ENCODE measurements around the gene SERPINF2. TPM values are rescaled to one million over a fixed set of nuclear protein-coding genes. Genes with fewer than 3 reads are reported as not detected.

Gene SERPINF2
- total and polyA plus RNA-seq, 2 experiments from 2014 or later, result 0.66 to 1.2 TPM

DNA sequence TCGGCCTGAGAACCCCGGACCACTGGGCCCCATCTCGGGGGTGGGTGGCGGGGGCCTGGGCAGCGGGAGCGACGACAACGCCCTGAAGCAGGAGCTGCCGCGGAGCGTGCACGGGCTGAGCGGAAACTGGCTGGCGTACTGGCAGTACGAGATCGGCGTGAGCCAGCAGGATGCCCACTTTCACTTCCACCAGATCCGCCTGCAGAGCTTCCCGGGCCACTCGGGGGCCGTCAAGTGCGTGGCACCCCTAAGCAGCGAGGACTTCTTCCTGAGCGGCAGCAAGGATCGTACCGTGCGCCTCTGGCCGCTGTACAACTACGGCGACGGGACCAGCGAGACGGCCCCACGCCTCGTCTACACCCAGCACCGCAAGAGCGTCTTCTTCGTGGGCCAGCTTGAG lies 8.9 kb upstream of the SERPINF2 start (continued):
- TF ChIP-seq, protein P1, sequence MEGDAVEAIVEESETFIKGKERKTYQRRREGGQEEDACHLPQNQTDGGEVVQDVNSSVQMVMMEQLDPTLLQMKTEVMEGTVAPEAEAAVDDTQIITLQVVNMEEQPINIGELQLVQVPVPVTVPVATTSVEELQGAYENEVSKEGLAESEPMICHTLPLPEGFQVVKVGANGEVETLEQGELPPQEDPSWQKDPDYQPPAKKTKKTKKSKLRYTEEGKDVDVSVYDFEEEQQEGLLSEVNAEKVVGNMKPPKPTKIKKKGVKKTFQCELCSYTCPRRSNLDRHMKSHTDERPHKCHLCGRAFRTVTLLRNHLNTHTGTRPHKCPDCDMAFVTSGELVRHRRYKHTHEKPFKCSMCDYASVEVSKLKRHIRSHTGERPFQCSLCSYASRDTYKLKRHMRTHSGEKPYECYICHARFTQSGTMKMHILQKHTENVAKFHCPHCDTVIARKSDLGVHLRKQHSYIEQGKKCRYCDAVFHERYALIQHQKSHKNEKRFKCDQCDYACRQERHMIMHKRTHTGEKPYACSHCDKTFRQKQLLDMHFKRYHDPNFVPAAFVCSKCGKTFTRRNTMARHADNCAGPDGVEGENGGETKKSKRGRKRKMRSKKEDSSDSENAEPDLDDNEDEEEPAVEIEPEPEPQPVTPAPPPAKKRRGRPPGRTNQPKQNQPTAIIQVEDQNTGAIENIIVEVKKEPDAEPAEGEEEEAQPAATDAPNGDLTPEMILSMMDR (conservative IDR thresholded peaks at IDR 0.05; ENCODE audit: low read depth in 2 of 2), result no peak
- TF ChIP-seq POLR2AphosphoS5 (IDR thresholded peaks at IDR 0.05; ENCODE audit: low read depth), result no peak
- TF ChIP-seq, protein P2, sequence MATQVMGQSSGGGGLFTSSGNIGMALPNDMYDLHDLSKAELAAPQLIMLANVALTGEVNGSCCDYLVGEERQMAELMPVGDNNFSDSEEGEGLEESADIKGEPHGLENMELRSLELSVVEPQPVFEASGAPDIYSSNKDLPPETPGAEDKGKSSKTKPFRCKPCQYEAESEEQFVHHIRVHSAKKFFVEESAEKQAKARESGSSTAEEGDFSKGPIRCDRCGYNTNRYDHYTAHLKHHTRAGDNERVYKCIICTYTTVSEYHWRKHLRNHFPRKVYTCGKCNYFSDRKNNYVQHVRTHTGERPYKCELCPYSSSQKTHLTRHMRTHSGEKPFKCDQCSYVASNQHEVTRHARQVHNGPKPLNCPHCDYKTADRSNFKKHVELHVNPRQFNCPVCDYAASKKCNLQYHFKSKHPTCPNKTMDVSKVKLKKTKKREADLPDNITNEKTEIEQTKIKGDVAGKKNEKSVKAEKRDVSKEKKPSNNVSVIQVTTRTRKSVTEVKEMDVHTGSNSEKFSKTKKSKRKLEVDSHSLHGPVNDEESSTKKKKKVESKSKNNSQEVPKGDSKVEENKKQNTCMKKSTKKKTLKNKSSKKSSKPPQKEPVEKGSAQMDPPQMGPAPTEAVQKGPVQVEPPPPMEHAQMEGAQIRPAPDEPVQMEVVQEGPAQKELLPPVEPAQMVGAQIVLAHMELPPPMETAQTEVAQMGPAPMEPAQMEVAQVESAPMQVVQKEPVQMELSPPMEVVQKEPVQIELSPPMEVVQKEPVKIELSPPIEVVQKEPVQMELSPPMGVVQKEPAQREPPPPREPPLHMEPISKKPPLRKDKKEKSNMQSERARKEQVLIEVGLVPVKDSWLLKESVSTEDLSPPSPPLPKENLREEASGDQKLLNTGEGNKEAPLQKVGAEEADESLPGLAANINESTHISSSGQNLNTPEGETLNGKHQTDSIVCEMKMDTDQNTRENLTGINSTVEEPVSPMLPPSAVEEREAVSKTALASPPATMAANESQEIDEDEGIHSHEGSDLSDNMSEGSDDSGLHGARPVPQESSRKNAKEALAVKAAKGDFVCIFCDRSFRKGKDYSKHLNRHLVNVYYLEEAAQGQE (IDR thresholded peaks at IDR 0.05; ENCODE audit: unreplicated experiment), result no peak
- TF ChIP-seq STAT1 (IDR thresholded peaks at IDR 0.05; ENCODE audit: unreplicated experiment), result no peak
- TF ChIP-seq JUNB (IDR thresholded peaks at IDR 0.05; ENCODE audit: unreplicated experiment), result no peak

DNA sequence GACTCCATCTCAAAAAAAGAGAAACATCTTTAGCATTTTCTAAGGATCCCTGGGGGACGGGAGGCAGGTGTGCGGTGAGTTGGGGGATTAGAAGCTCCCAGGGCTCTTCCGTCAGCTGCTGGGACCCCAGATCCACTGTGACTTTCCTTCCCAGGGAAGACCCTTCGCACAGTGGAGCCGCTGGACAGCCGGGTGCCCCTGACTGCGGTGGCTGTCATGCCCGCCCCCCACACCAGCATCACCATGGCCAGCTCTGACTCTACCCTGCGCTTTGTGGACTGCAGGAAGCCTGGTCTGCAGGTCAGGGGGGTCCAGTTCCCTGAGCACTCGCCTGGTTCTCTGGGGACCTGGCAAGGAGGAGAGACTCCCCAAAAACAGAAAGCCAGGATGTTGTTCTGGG lies 7.3 kb upstream of the SERPINF2 start:
- TF ChIP-seq EZH2phosphoT487 (IDR thresholded peaks at IDR 0.05; ENCODE audit: unreplicated experiment) (no peak), ZNF331 (CRISPR knock-in tag; IDR thresholded peaks at IDR 0.05; ENCODE audit: low read depth) (no peak), JUNB (IDR thresholded peaks at IDR 0.05; ENCODE audit: unreplicated experiment) (no peak)
- no peak overlapping the region for H3K4me2 ChIP-seq
- H3K27ac Mint-ChIP-seq, result no peak overlapping the region
- ATAC-seq, result no peak
- H3K36me3 Mint-ChIP-seq (ENCODE audit: low read depth), result peaks cover 12% of the 10 kb centered on the region
- no peak overlapping the region for H3K4me3 ChIP-seq
- DNase-seq (ENCODE audit: low spot score), result no peak
- H3K9me3 Mint-ChIP-seq, result peaks cover 10% of the 10 kb centered on the region; the same call in 2 of the 3 replicates
- no peak overlapping the region for H3K4me3 Mint-ChIP-seq
- H4K20me1 ChIP-seq (replicated peaks; ENCODE audit: insufficient read depth), result no peaks in the 10 kb centered on the region
- no peak overlapping the region for H2AFZ ChIP-seq
- peaks cover 11% of the 10 kb centered on the region for H3K27me3 Mint-ChIP-seq (ENCODE audit: insufficient read depth, low read depth, poor library complexity)
- H3K9me2 ChIP-seq (ENCODE audit: insufficient read depth), result no peaks in the 10 kb centered on the region
- no peaks in the 10 kb centered on the region for H3K79me2 ChIP-seq (replicated peaks; ENCODE audit: insufficient read depth)
- H3K4me1 ChIP-seq (ENCODE audit: insufficient read depth), result no peaks in the 10 kb centered on the region
- peaks cover 3% of the 10 kb centered on the region; the same call in 2 of the 3 replicates for H3K4me1 Mint-ChIP-seq
- H3K36me3 ChIP-seq (ENCODE audit: insufficient read depth), result no peaks in the 10 kb centered on the region
- no peaks in the 10 kb centered on the region for H3K27me3 ChIP-seq (ENCODE audit: insufficient read depth)
- no peak overlapping the region for H3K27ac ChIP-seq (ENCODE audit: low read depth)
- no peaks in the 10 kb centered on the region for H3F3A ChIP-seq (replicated peaks; ENCODE audit: low read depth)

DNA sequence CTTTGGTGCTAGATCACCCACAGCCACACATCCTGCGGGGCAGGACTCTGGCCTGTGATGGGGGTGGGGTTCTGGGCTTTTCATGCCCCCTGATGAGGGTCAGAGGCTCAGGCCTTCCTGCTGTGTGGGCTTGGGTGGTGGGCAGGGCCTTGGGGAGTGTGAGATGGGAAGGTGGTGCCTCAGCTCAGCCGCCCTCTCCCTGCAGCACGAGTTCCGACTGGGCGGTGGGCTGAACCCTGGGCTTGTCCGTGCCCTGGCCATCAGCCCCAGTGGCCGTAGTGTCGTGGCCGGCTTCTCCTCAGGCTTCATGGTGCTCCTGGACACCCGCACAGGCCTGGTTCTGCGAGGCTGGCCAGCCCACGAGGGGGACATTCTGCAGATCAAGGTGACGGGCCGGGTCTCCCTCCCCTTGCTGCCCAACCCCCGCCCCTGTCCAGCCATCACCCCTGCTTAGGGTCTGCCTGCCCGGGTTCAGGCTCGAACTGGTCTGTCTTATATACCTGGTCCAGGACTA lies 6.8 kb upstream of the SERPINF2 start:
- Mint-ChIP-seq H3K4me1 (peaks cover 3% of the 10 kb centered on the region; the same call in 2 of the 3 replicates), H3K27me3 (ENCODE audit: insufficient read depth, low read depth, poor library complexity) (peaks cover 11% of the 10 kb centered on the region), H3K36me3 (ENCODE audit: low read depth) (peaks cover 12% of the 10 kb centered on the region), H3K4me3 (no peak overlapping the region), H3K27ac (no peak overlapping the region), H3K9me3 (peaks cover 10% of the 10 kb centered on the region; the same call in 2 of the 3 replicates)
- ATAC-seq (peak; percentile 18), DNase-seq (ENCODE audit: low spot score) (no peak)
- no peak overlapping the region for H2AFZ ChIP-seq
- no peaks in the 10 kb centered on the region for H3K27me3 ChIP-seq (ENCODE audit: insufficient read depth)
- no peaks in the 10 kb centered on the region for H3F3A ChIP-seq (replicated peaks; ENCODE audit: low read depth)
- H3K36me3 ChIP-seq (ENCODE audit: insufficient read depth), result no peaks in the 10 kb centered on the region
- H3K4me1 ChIP-seq (ENCODE audit: insufficient read depth), result no peaks in the 10 kb centered on the region
- no peaks in the 10 kb centered on the region for H3K9me2 ChIP-seq (ENCODE audit: insufficient read depth)
- H3K4me2 ChIP-seq, result no peak overlapping the region
- H4K20me1 ChIP-seq (replicated peaks; ENCODE audit: insufficient read depth), result no peaks in the 10 kb centered on the region
- no peak overlapping the region for H3K4me3 ChIP-seq
- H3K27ac ChIP-seq (ENCODE audit: low read depth), result no peak overlapping the region
- no peaks in the 10 kb centered on the region for H3K79me2 ChIP-seq (replicated peaks; ENCODE audit: insufficient read depth)
- no peak for TF ChIP-seq ZNF331 (CRISPR knock-in tag; IDR thresholded peaks at IDR 0.05; ENCODE audit: low read depth)
- TF ChIP-seq, protein P2 (IDR thresholded peaks at IDR 0.05; ENCODE audit: unreplicated experiment), result no peak
- no peak for TF ChIP-seq ZNF114 (CRISPR knock-in tag; IDR thresholded peaks at IDR 0.05)
- no peak for TF ChIP-seq POLR2AphosphoS5 (IDR thresholded peaks at IDR 0.05; ENCODE audit: low read depth)
- TF ChIP-seq EZH2phosphoT487 (IDR thresholded peaks at IDR 0.05; ENCODE audit: unreplicated experiment), result no peak
- TF ChIP-seq, protein P1 (conservative IDR thresholded peaks at IDR 0.05; ENCODE audit: low read depth in 2 of 2), result no peak
- TF ChIP-seq JUNB (IDR thresholded peaks at IDR 0.05; ENCODE audit: unreplicated experiment), result no peak

Measured in GM23338 (cell line).